WTC11 (cell line): ENCODE measurements around the gene SLC13A4. TPM values are rescaled to one million over a fixed set of nuclear protein-coding genes. Genes with fewer than 3 reads are reported as not detected.

ENCODE experiments used
- ATAC-seq: fragments of 200-7000 bp; cut with Tn5 transposase; 2 replicates; pipeline ENCODE4 v1.10.0; 2021; ENCODE audit warnings: mild to moderate bottlenecking, moderate library complexity
- CTCF ChIA-PET: fragments of 300-600 bp; sonication (Branson Sonifier 250); formaldehyde crosslinking; loops from one replicate; lab custom pipeline; 2021; ENCODE audit warnings: antibody characterized with exemption; lab: Charles Lee
- POLR2A ChIA-PET: fragments of 350-600 bp; sonication (Branson Sonifier 250); formaldehyde crosslinking; loops from one replicate; lab custom pipeline; 2021; ENCODE audit warnings: antibody characterized with exemption; lab: Charles Lee
- DNase-seq: peaks from one replicate; pipeline ENCODE4 v3.0.0; 2021; ENCODE audit warnings: low spot score
- H3K27ac Mint-ChIP-seq: 2 replicates; pipeline ENCODE4 v1.8.0; 2021; ENCODE audit warnings: mixed read lengths
- H3K27me3 Mint-ChIP-seq: 2 replicates; pipeline ENCODE4 v1.8.0; 2021; ENCODE audit warnings: low read depth, mild to moderate bottlenecking, moderate library complexity, mixed read lengths
- H3K36me3 Mint-ChIP-seq: 2 replicates; pipeline ENCODE4 v1.8.0; 2021; ENCODE audit warnings: mixed read lengths
- H3K4me1 Mint-ChIP-seq: 2 replicates; pipeline ENCODE4 v1.8.0; 2022; ENCODE audit warnings: mixed read lengths
- H3K4me3 Mint-ChIP-seq: 2 replicates; pipeline ENCODE4 v1.8.0; 2021; ENCODE audit warnings: mild to moderate bottlenecking, moderate library complexity, mixed read lengths
- H3K9me3 Mint-ChIP-seq: 2 replicates; pipeline ENCODE4 v1.8.0; 2021; ENCODE audit warnings: mixed read lengths
- ATF1 ChIP-seq: sonication (generic); formaldehyde crosslinking; IDR thresholded peaks from 2 replicates; pipeline ENCODE4 v1.8.1; 2023; ENCODE audit warnings: mild to moderate bottlenecking, moderate library complexity, missing genetic modification reagents
- CREM ChIP-seq: sonication (generic); formaldehyde crosslinking; IDR thresholded peaks from 2 replicates; pipeline ENCODE4 v1.8.1; 2022; ENCODE audit warnings: mild to moderate bottlenecking, missing genetic modification reagents, moderate library complexity
- E2F1 ChIP-seq: sonication (generic); formaldehyde crosslinking; IDR thresholded peaks from 2 replicates; pipeline ENCODE4 v1.8.0; 2022; ENCODE audit warnings: mild to moderate bottlenecking, missing genetic modification reagents
- ELF4 ChIP-seq: sonication (generic); formaldehyde crosslinking; IDR thresholded peaks from 2 replicates; pipeline ENCODE4 v1.8.1; 2022; ENCODE audit warnings: low read depth, mild to moderate bottlenecking, moderate library complexity, missing genetic modification reagents
- FOXJ3 ChIP-seq: sonication (generic); formaldehyde crosslinking; IDR thresholded peaks from 2 replicates; pipeline ENCODE4 v1.9.0; 2021; ENCODE audit warnings: missing genetic modification reagents, mild to moderate bottlenecking, borderline replicate concordance
- GABPB1 ChIP-seq: sonication (generic); formaldehyde crosslinking; IDR thresholded peaks from 2 replicates; pipeline ENCODE4 v1.8.1; 2023; ENCODE audit warnings: mild to moderate bottlenecking, missing genetic modification reagents
- HMGA2 ChIP-seq: fragments of 250-450 bp; sonication (Bioruptor Pico); IDR thresholded peaks from 2 replicates; pipeline ENCODE4 v1.4.0; 2021; ENCODE audit warnings: mild to moderate bottlenecking, moderate library complexity
- MAX ChIP-seq: sonication (generic); formaldehyde crosslinking; IDR thresholded peaks from 2 replicates; pipeline ENCODE4 v1.8.0; 2022; ENCODE audit warnings: mild to moderate bottlenecking, missing genetic modification reagents
- MXD4 ChIP-seq: fragments of 250-450 bp; sonication (Bioruptor Pico); IDR thresholded peaks from 2 replicates; pipeline ENCODE4 v1.8.0; 2021; ENCODE audit warnings: mild to moderate bottlenecking, moderate library complexity, borderline replicate concordance
- NR1H2 ChIP-seq: sonication (generic); formaldehyde crosslinking; IDR thresholded peaks from 2 replicates; pipeline ENCODE4 v1.9.0; 2021; ENCODE audit warnings: mild to moderate bottlenecking, moderate library complexity, missing genetic modification reagents
- TEAD4 ChIP-seq: sonication (generic); formaldehyde crosslinking; IDR thresholded peaks from 2 replicates; pipeline ENCODE4 v1.8.0; 2022; ENCODE audit warnings: mild to moderate bottlenecking, missing genetic modification reagents
- ZNF281 ChIP-seq: sonication (generic); formaldehyde crosslinking; IDR thresholded peaks from 2 replicates; pipeline ENCODE4 v1.8.0; 2023; ENCODE audit warnings: mild to moderate bottlenecking, missing genetic modification reagents
- ZNF423 ChIP-seq: fragments of 250-450 bp; sonication (Bioruptor Pico); IDR thresholded peaks from 2 replicates; pipeline ENCODE4 v2.1.2; 2022; ENCODE audit warnings: mild to moderate bottlenecking, moderate library complexity
- total RNA-seq: library from RNA; stranded (reverse); gene quantifications from 3 replicates; pipeline ENCODE4 v1.2.3, GENCODE V29; 2021
- TF ChIP-seq, protein P1 (sequence below): sonication (generic); formaldehyde crosslinking; IDR thresholded peaks from 2 replicates; pipeline ENCODE4 v1.8.0; 2022; ENCODE audit warnings: missing genetic modification reagents
- TF ChIP-seq, protein P2 (sequence below): sonication (generic); formaldehyde crosslinking; IDR thresholded peaks from 2 replicates; pipeline ENCODE4 v1.8.1; 2023; ENCODE audit warnings: mild to moderate bottlenecking, missing genetic modification reagents, moderate library complexity
- TF ChIP-seq, protein P3 (sequence below): sonication (generic); formaldehyde crosslinking; conservative IDR thresholded peaks from 2 replicates; pipeline ENCODE4 v1.8.1; 2023; ENCODE audit warnings: mild to moderate bottlenecking, low read depth, missing genetic modification reagents, moderate library complexity

Gene SLC13A4
- total RNA-seq, 1 experiment from 2014 or later, result 1.6 TPM

- Mint-ChIP-seq H3K27ac (no peak overlapping the region), H3K27me3 (no peaks in the 10 kb centered on the region; the same call in 1 of the 2 replicates), H3K4me3 (no peak overlapping the region), H3K36me3 (no peaks in the 10 kb centered on the region), H3K4me1 (peaks cover 19% of the 10 kb centered on the region), H3K9me3 (no peaks in the 10 kb centered on the region)
- CTCF ChIA-PET, result interaction anchor here (1.2 to 5.7 kb wide), 7 partner anchors 9 to 453 kb away, joined by 3 to 49 read pairs (median 4); partner anchors contain the start of gene STMP1
- ATAC-seq (no peak), DNase-seq (no peak)
- POLR2A ChIA-PET, result interaction anchor here (1.2 kb wide), 1 partner anchor 8 kb away, joined by 4 read pairs; no protein-coding TSS in a partner anchor
- TF ChIP-seq, protein P1, sequence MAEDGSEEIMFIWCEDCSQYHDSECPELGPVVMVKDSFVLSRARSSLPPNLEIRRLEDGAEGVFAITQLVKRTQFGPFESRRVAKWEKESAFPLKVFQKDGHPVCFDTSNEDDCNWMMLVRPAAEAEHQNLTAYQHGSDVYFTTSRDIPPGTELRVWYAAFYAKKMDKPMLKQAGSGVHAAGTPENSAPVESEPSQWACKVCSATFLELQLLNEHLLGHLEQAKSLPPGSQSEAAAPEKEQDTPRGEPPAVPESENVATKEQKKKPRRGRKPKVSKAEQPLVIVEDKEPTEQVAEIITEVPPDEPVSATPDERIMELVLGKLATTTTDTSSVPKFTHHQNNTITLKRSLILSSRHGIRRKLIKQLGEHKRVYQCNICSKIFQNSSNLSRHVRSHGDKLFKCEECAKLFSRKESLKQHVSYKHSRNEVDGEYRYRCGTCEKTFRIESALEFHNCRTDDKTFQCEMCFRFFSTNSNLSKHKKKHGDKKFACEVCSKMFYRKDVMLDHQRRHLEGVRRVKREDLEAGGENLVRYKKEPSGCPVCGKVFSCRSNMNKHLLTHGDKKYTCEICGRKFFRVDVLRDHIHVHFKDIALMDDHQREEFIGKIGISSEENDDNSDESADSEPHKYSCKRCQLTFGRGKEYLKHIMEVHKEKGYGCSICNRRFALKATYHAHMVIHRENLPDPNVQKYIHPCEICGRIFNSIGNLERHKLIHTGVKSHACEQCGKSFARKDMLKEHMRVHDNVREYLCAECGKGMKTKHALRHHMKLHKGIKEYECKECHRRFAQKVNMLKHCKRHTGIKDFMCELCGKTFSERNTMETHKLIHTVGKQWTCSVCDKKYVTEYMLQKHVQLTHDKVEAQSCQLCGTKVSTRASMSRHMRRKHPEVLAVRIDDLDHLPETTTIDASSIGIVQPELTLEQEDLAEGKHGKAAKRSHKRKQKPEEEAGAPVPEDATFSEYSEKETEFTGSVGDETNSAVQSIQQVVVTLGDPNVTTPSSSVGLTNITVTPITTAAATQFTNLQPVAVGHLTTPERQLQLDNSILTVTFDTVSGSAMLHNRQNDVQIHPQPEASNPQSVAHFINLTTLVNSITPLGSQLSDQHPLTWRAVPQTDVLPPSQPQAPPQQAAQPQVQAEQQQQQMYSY, result no peak
- TF ChIP-seq ELF4 (no peak), TEAD4 (CRISPR knock-in tag) (no peak), NR1H2 (no peak), FOXJ3 (no peak), MXD4 (CRISPR knock-in tag) (no peak), ZNF423 (CRISPR knock-in tag) (no peak), E2F1 (no peak), ATF1 (CRISPR knock-in tag) (no peak), GABPB1 (no peak), MAX (CRISPR knock-in tag) (no peak), CREM (no peak), HMGA2 (no peak), ZNF281 (CRISPR knock-in tag) (no peak)
- TF ChIP-seq, protein P2, sequence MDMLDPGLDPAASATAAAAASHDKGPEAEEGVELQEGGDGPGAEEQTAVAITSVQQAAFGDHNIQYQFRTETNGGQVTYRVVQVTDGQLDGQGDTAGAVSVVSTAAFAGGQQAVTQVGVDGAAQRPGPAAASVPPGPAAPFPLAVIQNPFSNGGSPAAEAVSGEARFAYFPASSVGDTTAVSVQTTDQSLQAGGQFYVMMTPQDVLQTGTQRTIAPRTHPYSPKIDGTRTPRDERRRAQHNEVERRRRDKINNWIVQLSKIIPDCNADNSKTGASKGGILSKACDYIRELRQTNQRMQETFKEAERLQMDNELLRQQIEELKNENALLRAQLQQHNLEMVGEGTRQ (CRISPR knock-in tag), result no peak
- TF ChIP-seq, protein P3, sequence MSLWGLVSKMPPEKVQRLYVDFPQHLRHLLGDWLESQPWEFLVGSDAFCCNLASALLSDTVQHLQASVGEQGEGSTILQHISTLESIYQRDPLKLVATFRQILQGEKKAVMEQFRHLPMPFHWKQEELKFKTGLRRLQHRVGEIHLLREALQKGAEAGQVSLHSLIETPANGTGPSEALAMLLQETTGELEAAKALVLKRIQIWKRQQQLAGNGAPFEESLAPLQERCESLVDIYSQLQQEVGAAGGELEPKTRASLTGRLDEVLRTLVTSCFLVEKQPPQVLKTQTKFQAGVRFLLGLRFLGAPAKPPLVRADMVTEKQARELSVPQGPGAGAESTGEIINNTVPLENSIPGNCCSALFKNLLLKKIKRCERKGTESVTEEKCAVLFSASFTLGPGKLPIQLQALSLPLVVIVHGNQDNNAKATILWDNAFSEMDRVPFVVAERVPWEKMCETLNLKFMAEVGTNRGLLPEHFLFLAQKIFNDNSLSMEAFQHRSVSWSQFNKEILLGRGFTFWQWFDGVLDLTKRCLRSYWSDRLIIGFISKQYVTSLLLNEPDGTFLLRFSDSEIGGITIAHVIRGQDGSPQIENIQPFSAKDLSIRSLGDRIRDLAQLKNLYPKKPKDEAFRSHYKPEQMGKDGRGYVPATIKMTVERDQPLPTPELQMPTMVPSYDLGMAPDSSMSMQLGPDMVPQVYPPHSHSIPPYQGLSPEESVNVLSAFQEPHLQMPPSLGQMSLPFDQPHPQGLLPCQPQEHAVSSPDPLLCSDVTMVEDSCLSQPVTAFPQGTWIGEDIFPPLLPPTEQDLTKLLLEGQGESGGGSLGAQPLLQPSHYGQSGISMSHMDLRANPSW (CRISPR knock-in tag), result no peak
- TF ChIP-seq, all 79 proteins: peak for 0
Measured at GRCh38 chr7:135726911-135727673, 894 bp downstream of the SLC13A4 start.
